Measurements from ENCODE around the gene EDN2.

EDN2 gene

DNA sequence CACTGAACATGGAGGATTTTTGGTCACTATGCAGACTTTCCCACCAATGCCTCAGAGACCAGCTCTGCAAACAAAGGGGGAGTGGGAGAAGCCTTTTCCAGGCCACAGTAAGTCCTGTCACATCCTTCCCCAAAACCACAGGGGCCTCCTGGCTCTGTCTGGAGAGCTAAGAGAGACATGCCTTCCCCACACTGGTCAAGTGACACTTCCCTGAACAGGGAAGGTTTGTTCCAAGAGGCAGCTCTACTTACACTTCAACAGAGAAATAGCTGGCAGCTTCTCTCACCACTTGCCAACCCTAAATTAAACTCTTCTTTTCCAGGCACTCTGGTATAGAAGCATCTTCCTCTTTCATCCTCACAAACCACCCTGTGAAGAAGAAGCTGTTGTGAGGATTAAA lies 39.7 kb downstream of the EDN2 start:
- TF ChIP-seq, protein P1, sequence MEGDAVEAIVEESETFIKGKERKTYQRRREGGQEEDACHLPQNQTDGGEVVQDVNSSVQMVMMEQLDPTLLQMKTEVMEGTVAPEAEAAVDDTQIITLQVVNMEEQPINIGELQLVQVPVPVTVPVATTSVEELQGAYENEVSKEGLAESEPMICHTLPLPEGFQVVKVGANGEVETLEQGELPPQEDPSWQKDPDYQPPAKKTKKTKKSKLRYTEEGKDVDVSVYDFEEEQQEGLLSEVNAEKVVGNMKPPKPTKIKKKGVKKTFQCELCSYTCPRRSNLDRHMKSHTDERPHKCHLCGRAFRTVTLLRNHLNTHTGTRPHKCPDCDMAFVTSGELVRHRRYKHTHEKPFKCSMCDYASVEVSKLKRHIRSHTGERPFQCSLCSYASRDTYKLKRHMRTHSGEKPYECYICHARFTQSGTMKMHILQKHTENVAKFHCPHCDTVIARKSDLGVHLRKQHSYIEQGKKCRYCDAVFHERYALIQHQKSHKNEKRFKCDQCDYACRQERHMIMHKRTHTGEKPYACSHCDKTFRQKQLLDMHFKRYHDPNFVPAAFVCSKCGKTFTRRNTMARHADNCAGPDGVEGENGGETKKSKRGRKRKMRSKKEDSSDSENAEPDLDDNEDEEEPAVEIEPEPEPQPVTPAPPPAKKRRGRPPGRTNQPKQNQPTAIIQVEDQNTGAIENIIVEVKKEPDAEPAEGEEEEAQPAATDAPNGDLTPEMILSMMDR (IDR thresholded peaks at IDR 0.05; ENCODE audit: low read depth, low read length, missing control alignments), result no peak
- no peak overlapping the region for H3K4me3 ChIP-seq (ENCODE audit: low read depth, low read length)

DNA sequence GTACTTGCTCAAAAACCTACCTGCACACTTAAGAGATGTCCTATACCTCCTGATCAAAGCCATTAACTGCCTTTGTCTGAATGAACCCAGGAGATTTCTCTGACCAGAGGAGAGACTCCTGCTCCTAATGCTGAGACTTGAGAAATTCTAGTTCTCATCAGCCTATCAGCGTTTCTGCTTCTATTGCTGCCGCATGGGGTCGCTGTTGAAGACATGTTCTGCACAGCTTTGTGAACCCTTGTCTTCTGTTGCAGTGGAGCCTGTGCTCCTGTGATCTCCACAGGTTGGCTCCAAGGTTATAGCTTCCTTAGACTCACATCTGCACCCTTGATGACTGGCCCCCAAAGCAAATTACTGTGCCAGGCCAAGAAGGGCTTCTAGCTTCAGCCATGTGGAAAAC lies 40.2 kb downstream of the EDN2 start:
- TF ChIP-seq, protein P1 (IDR thresholded peaks at IDR 0.05; ENCODE audit: low read depth, low read length, missing control alignments), result peak; percentile 27
- in situ Hi-C loops (cut with HindIII; ENCODE audit: low sequenced_read_pairs), result no loop called here
- no peak overlapping the region for H3K4me3 ChIP-seq (ENCODE audit: low read depth, low read length)
- no peak for DNase-seq (ENCODE audit: low read depth)

More for the DNA sequence above, 39.7 kb downstream of the EDN2 start:
- in situ Hi-C loops (cut with HindIII; ENCODE audit: low sequenced_read_pairs), result no loop called here
- no peak for DNase-seq (ENCODE audit: low read depth)

DNA sequence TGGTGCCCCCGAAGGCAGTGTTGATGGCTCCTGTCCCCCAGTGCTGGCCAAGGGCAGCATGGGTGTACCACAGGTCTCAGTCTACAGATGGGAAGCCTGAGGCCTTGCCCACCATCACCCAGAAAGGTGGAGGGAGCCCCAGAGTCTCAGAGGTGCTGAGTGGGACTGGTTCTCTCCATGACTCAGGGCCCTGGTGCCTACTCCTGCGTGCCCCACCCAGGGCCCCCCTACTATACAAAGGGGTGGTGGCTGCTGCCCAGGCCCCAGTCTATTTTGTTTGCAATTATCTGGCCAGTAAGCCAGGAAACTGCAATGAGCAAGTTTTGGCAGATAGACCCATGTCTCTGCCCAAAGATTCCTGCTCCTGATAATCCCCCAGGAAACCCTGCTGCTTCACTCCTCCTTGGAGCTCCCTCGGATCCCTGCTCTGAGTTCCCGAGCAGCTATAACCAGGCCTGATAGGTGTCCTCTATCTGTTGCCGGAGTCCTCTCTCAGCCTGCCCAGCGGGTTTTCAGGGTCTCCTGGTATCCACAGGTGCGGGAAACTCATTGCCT lies 41.7 kb downstream of the EDN2 start:
- no peak for DNase-seq (ENCODE audit: low read depth)
- no peak overlapping the region for H3K4me3 ChIP-seq (ENCODE audit: low read depth, low read length)
- in situ Hi-C loops (cut with HindIII; ENCODE audit: low sequenced_read_pairs), result no loop called here
- TF ChIP-seq, protein P1 (IDR thresholded peaks at IDR 0.05; ENCODE audit: low read depth, low read length, missing control alignments), result no peak

DNA sequence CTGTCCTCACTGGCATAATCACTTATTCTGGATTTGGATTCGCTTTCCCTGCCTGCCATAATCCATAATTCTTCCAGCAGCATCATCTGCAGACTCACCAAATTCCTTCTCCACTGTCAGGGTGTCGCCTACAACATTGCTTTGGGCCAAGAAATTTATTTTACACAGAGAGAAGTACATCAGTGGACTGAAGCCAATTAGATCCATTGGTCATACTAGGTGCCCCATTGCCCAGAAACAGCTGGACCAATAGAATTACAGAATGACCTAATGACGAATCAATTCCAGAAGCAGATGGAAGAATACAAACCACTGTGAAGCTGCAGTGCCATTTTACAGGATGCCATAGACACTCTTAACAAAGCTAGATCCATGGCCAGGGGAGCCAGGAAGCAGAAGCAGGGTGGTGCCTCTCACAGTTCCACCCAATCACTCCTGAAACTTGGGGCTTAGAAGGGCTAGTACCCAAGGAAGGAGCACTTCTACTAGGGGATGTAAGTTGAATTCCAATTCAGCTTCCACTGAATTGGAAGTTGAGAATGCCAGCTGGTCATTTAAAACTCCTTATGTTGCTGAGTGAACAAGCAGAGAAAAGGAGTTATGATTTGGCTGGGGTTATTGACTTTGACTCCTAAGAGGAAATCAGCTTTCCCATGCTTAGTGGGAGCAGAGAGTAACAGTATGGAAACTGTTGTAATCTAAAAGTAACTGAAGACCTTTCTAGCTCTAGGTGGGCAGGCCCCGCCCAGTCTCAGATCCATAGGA lies 44.0 kb downstream of the EDN2 start:
- in situ Hi-C loops (cut with HindIII; ENCODE audit: low sequenced_read_pairs), result no loop called here
- DNase-seq (ENCODE audit: low read depth), result no peak
- no peak overlapping the region for H3K4me3 ChIP-seq (ENCODE audit: low read depth, low read length)
- TF ChIP-seq, protein P1 (IDR thresholded peaks at IDR 0.05; ENCODE audit: low read depth, low read length, missing control alignments), result no peak

DNA sequence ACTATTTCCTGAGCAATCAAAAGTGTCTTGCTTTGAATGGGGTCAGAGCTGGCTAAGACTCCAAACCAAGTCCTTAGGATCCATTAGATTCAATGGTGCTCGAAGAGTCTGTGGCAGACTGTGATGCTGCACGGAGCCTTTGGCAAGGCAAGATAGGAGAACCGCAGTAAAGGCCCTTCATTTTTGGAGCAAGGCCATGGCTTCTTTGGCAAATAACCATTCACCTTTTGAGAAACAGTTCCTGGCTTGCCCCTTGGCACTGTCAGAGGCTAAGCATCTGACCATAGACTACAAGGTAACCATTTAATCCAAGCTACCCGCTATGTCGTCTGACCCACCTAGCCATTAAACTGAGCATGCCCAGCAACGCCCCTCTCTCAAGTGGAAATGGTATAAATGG lies 45.2 kb downstream of the EDN2 start:
- H3K4me3 ChIP-seq (ENCODE audit: low read depth, low read length), result no peak overlapping the region
- TF ChIP-seq, protein P1 (IDR thresholded peaks at IDR 0.05; ENCODE audit: low read depth, low read length, missing control alignments), result no peak
- DNase-seq (ENCODE audit: low read depth), result no peak
- in situ Hi-C loops (cut with HindIII; ENCODE audit: low sequenced_read_pairs), result no loop called here

DNA sequence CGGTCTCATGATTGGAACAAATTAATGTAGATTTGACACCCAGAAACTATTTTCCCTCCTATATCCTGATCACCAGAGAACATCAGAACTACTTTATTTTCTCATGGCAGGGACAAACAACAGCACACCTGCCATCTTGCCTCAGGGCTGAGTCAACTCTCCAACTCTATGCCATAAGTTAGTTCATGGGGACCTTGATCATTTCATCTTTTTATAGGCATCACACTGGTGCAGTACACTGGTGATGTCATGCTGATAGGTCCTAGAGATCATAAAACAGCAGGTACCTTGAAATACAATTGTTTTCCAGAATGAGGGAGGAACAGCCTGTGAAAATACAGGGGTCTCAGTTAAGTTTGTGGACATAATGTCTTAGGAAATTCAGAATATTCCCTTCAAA lies 45.8 kb downstream of the EDN2 start:
- in situ Hi-C loops (cut with HindIII; ENCODE audit: low sequenced_read_pairs), result no loop called here
- DNase-seq (ENCODE audit: low read depth), result no peak
- TF ChIP-seq, protein P1 (IDR thresholded peaks at IDR 0.05; ENCODE audit: low read depth, low read length, missing control alignments), result no peak
- H3K4me3 ChIP-seq (ENCODE audit: low read depth, low read length), result no peak overlapping the region

All from astrocyte of the cerebellum (primary cell).